Endothelial cell of hepatic sinusoid (primary cell): ENCODE results near the gene NPTN.

ENCODE experiments used
- in situ Hi-C: cut with HindIII; loops from 2 replicates; pipeline ENCODE4 v1.10.0; 2017; ENCODE audit warnings: low sequenced_read_pairs

The NPTN gene

GRCh38 chr15:73633991-73634495, 854 bp upstream of the NPTN start:
- in situ Hi-C loops, result loop anchor here (5.0 kb wide), 1 partner anchor 63 kb away; no protein-coding TSS in a partner anchor

- in situ Hi-C loops, result loop anchor here (5.0 kb wide), 1 partner anchor 65 kb away; no protein-coding TSS in a partner anchor
Measured at GRCh38 chr15:73632670-73633058, 525 bp downstream of the NPTN start.

GRCh38 chr15:73631915-73632669, 1.1 kb downstream of the NPTN start:
- in situ Hi-C loops, result loop anchor here (5.0 kb wide), 1 partner anchor 65 kb away; no protein-coding TSS in a partner anchor

- in situ Hi-C loops, result loop anchor here (5.0 kb wide), 1 partner anchor 66 kb away; no protein-coding TSS in a partner anchor
Measured at GRCh38 chr15:73630921-73631362, 2.2 kb downstream of the NPTN start.

- in situ Hi-C loops, result loop anchor here (5.0 kb wide), 1 partner anchor 67 kb away; no protein-coding TSS in a partner anchor
Measured at GRCh38 chr15:73629798-73630429, 3.3 kb downstream of the NPTN start.

- in situ Hi-C loops, result no loop called here
Measured at GRCh38 chr15:73628976-73629797, 4.0 kb downstream of the NPTN start.

- in situ Hi-C loops, result no loop called here
Measured at GRCh38 chr15:73628102-73628501, 5.1 kb downstream of the NPTN start.

GRCh38 chr15:73626072-73626471, 7.1 kb downstream of the NPTN start:
- in situ Hi-C loops, result no loop called here

GRCh38 chr15:73624530-73624929, 8.7 kb downstream of the NPTN start:
- in situ Hi-C loops, result no loop called here

- in situ Hi-C loops, result no loop called here
Measured at GRCh38 chr15:73621286-73621826, 11.8 kb downstream of the NPTN start.

GRCh38 chr15:73620078-73620477, 13.1 kb downstream of the NPTN start:
- in situ Hi-C loops, result no loop called here

GRCh38 chr15:73617913-73618312, 15.3 kb downstream of the NPTN start:
- in situ Hi-C loops, result no loop called here

- in situ Hi-C loops, result no loop called here
Measured at GRCh38 chr15:73617301-73617831, 15.8 kb downstream of the NPTN start.

- in situ Hi-C loops, result no loop called here
Measured at GRCh38 chr15:73608941-73609340, 24.2 kb downstream of the NPTN start.

GRCh38 chr15:73608475-73608874, 24.7 kb downstream of the NPTN start:
- in situ Hi-C loops, result no loop called here

- in situ Hi-C loops, result no loop called here
Measured at GRCh38 chr15:73607843-73608242, 25.3 kb downstream of the NPTN start.

GRCh38 chr15:73607405-73607804, 25.8 kb downstream of the NPTN start:
- in situ Hi-C loops, result no loop called here

GRCh38 chr15:73605759-73606436, 27.3 kb downstream of the NPTN start:
- in situ Hi-C loops, result no loop called here

GRCh38 chr15:73604477-73604876, 28.7 kb downstream of the NPTN start:
- in situ Hi-C loops, result no loop called here

- in situ Hi-C loops, result no loop called here
Measured at GRCh38 chr15:73602992-73603391, 30.2 kb downstream of the NPTN start.
